Trophoblast cell (in vitro differentiated cells and primary cell): Measurements from ENCODE around the gene SHROOM3.
"Not testable (repeated sequence)": the region's sequence is repeated elsewhere in the genome, so short reads cannot be mapped to it uniquely, and the experiment has no call there.

Experiments
- DNase-seq, 2 donors: peaks; one replicate each; pipeline ENCODE4 v3.0.0-alpha.2; 2016
- H2AFZ ChIP-seq: 2 replicates; pipeline ENCODE4 v1.6.1; 2013; ENCODE audit warnings: low read length, moderate library complexity, mild to moderate bottlenecking; ENCODE audit not compliant: insufficient read depth, poor library complexity
- H2AK5ac ChIP-seq: 2 replicates; pipeline ENCODE4 v1.6.1; 2013; ENCODE audit warnings: mild to moderate bottlenecking, low read length
- H2BK120ac ChIP-seq: 2 replicates; pipeline ENCODE4 v1.6.1; 2013; ENCODE audit warnings: low read length, mild to moderate bottlenecking, moderate library complexity; ENCODE audit not compliant: insufficient read depth, poor library complexity
- H2BK12ac ChIP-seq: 2 replicates; pipeline ENCODE4 v1.6.1; 2013; ENCODE audit warnings: mild to moderate bottlenecking, low read length, moderate library complexity
- H2BK5ac ChIP-seq: 2 replicates; pipeline ENCODE4 v1.6.1; 2013; ENCODE audit warnings: low read length, low read depth, moderate library complexity, mild to moderate bottlenecking; ENCODE audit not compliant: poor library complexity
- H3K14ac ChIP-seq: 2 replicates; pipeline ENCODE4 v1.6.1; 2013; ENCODE audit warnings: mild to moderate bottlenecking, low read length
- H3K18ac ChIP-seq: 2 replicates; pipeline ENCODE4 v1.6.1; 2013; ENCODE audit warnings: mild to moderate bottlenecking, low read length
- H3K23ac ChIP-seq: 2 replicates; pipeline ENCODE4 v1.6.1; 2013; ENCODE audit warnings: low read length
- H3K27ac ChIP-seq: 2 replicates; pipeline ENCODE4 v1.5.1; 2013; ENCODE audit warnings: low read depth, mild to moderate bottlenecking, inconsistent platforms, low read length, moderate library complexity
- H3K27me3 ChIP-seq: 2 replicates; pipeline ENCODE4 v1.6.1; 2013; ENCODE audit warnings: inconsistent platforms, mild to moderate bottlenecking, low read length, moderate library complexity; ENCODE audit not compliant: insufficient read depth
- H3K36me3 ChIP-seq, 2 experiments: 1 replicate in 1 of 2; 2 replicates in 1 of 2; pipeline ENCODE4 v1.6.1; 2013; ENCODE audit warnings: low read length in 2 of 2, mild to moderate bottlenecking in 2 of 2, moderate library complexity in 1 of 2; ENCODE audit not compliant: insufficient read depth in 2 of 2, control insufficient read depth in 1 of 2
- H3K4ac ChIP-seq: 2 replicates; pipeline ENCODE4 v1.6.1; 2013; ENCODE audit warnings: low read depth, mild to moderate bottlenecking, low read length, moderate library complexity
- H3K4me1 ChIP-seq, 2 experiments: 1 replicate in 1 of 2; 2 replicates in 1 of 2; pipeline ENCODE4 v1.6.1; 2013; ENCODE audit warnings: low read length in 2 of 2, mild to moderate bottlenecking in 2 of 2, moderate library complexity in 1 of 2; ENCODE audit not compliant: insufficient read depth in 2 of 2, control insufficient read depth in 1 of 2
- H3K4me2 ChIP-seq: 2 replicates; pipeline ENCODE4 v1.6.1; 2013; ENCODE audit warnings: inconsistent platforms, mild to moderate bottlenecking, low read length, moderate library complexity
- H3K4me3 ChIP-seq: 2 replicates; pipeline ENCODE4 v1.5.1; 2013; ENCODE audit warnings: mild to moderate bottlenecking, low read depth, low read length, inconsistent platforms
- H3K79me1 ChIP-seq: one replicate; pipeline ENCODE4 v1.6.1; 2013; ENCODE audit warnings: low read length
- H3K79me2 ChIP-seq: 2 replicates; pipeline ENCODE4 v1.6.1; 2013; ENCODE audit warnings: low read length, mild to moderate bottlenecking; ENCODE audit not compliant: control insufficient read depth, insufficient read depth, poor library complexity
- H3K9ac ChIP-seq: 2 replicates; pipeline ENCODE4 v1.6.1; 2013; ENCODE audit warnings: mild to moderate bottlenecking, low read length
- H3K9me3 ChIP-seq: 2 replicates; pipeline ENCODE4 v1.6.1; 2013; ENCODE audit warnings: low read depth, mild to moderate bottlenecking, control low read depth, inconsistent platforms, low read length; ENCODE audit not compliant: insufficient read depth
- H4K12ac ChIP-seq: 2 replicates; pipeline ENCODE4 v1.6.1; 2013; ENCODE audit warnings: low read depth, mild to moderate bottlenecking, low read length, moderate library complexity
- H4K8ac ChIP-seq: 2 replicates; pipeline ENCODE4 v1.6.1; 2013; ENCODE audit warnings: low read depth, mild to moderate bottlenecking, low read length, moderate library complexity
- H4K91ac ChIP-seq: one replicate; pipeline ENCODE4 v1.6.1; 2013; ENCODE audit warnings: low read depth, mild to moderate bottlenecking, low read length, moderate library complexity
- WGBS: extraction: QIAGEN DNeasy Blood & Tissue Kit; methylation state at CpG from one replicate; pipeline ENCODE4 v1.1.7; 2013; ENCODE audit warnings: missing lambda C conversion rate; ENCODE audit not compliant: insufficient read length, insufficient coverage; ENCODE audit errors: extremely low coverage; 5-methylcytosine and 5-hydroxymethylcytosine counted together

The SHROOM3 gene

DNA sequence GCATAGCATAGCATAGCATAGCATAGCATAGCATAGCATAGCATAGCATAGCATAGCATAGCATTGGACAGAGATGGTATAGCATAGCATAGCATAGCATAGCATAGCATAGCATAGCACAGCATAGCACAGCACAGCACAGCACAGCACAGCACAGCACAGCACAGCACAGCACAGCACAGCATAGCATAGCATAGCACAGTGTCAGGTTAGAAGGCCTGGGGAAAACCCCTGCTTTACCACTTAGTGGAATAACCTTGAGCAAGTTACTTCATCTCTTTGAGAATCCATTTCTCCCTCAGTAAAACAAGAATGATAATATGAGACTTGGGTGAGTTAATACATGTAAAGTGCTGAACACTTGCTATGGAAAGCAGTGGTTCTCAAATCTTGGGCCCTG lies 173.5 kb downstream of the SHROOM3 start:
- not testable (repeated sequence) for H3K23ac ChIP-seq, H2BK12ac ChIP-seq, H4K8ac ChIP-seq, H3K79me2 ChIP-seq, H3K9ac ChIP-seq, H3K27me3 ChIP-seq, H4K12ac ChIP-seq, H3K4me2 ChIP-seq, H3K27ac ChIP-seq, H3K36me3 ChIP-seq, H2AFZ ChIP-seq, H3K79me1 ChIP-seq, H3K4me1 ChIP-seq, H3K9me3 ChIP-seq, H3K18ac ChIP-seq, H3K4ac ChIP-seq, H2BK5ac ChIP-seq, H2BK120ac ChIP-seq, H3K4me3 ChIP-seq, H4K91ac ChIP-seq, H3K14ac ChIP-seq, H2AK5ac ChIP-seq
- peak in 1 of 2 donors; percentile 33 for DNase-seq

DNA sequence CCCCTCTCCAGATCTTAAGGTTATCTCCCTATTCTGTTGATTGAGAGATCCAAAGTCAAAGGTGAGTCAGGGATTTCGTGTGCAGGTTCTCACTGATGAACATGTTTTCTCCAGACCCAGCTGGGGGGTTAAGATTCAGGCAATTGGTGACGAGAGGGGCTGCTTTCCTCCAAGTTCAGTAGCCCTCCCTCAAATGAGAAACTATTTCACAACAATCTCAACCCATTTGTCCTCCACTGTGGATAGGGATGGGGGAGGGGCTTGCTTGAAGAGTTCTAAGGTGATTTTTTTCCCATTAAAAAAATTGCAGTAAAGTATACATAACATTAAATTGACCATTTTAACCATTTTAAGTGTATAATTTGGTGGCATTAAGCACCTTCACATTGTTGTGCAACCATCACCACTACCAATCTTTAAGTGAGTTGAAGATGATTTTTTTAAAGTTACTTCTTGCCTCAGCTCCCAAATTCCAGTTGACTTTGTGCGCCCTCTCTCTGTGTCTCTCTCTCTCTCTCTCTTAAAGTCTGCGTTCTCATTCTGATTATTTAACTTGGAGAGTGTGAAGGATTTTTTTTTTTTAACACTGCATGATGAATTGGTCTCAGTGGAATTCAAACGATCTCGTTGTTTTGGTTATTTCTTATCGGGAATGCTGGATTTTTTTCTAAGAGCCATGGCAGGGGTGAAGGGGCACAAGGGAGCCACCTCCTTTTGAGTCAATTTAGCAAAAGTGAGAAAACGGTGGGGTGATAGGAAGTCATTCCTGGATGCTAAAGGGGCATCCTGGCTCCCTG lies 175.9 kb downstream of the SHROOM3 start:
- H3K4ac ChIP-seq, result no peak overlapping the region
- DNase-seq, result peak in 1 of 2 donors; percentile 55
- H3K4me2 ChIP-seq, result no peak overlapping the region
- H3K14ac ChIP-seq, result no peak overlapping the region
- H2BK120ac ChIP-seq, result no peak overlapping the region
- no peak overlapping the region for H4K91ac ChIP-seq
- H3K79me2 ChIP-seq, result no peaks in the 10 kb centered on the region
- H3K27ac ChIP-seq, result no peak overlapping the region
- H3K4me3 ChIP-seq, result no peak overlapping the region
- no peaks in the 10 kb centered on the region for H3K9me3 ChIP-seq
- no peak overlapping the region for H3K9ac ChIP-seq
- no peak overlapping the region for H4K12ac ChIP-seq
- no peaks in the 10 kb centered on the region for H3K36me3 ChIP-seq
- no peaks in the 10 kb centered on the region for H3K27me3 ChIP-seq
- H3K4me1 ChIP-seq, result peaks cover 0 to 8% of the 10 kb centered on the region in 2 experiments
- H2BK5ac ChIP-seq, result no peak overlapping the region
- peaks cover 1% of the 10 kb centered on the region for H3K79me1 ChIP-seq
- H2AFZ ChIP-seq, result no peak overlapping the region
- H3K23ac ChIP-seq, result no peak overlapping the region
- H4K8ac ChIP-seq, result no peak overlapping the region
- WGBS, result no CpG with 5 or more reads among the region's 8 CpGs
- no peak overlapping the region for H2AK5ac ChIP-seq
- no peak overlapping the region for H2BK12ac ChIP-seq
- H3K18ac ChIP-seq, result no peak overlapping the region

DNA sequence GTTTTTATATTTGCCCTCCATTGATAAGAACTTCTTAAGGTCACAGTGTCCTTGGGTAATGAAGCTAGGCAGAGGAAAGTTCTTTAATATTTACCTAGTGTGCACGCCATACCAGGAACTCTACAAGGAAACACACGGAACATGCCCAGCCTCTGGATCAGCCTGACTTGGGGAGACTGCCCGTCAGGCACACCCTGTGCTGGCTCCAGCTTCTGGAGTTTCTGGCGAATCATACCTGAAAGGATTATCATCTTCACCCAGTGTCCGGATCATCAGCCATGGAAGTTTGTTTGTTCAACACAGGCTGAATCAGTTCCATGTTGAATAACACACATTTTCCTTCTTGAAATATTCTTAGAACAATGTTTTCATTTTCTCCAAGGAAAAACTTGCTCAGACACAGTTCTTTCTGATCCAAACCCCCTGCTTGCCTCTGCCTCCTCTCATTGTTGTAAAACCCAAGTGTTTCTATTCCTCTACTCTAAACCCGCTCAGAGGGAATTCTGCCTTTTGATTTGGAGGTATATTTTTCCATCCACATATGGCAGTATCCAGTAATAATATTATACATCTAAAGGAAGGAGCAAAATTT lies 176.7 kb downstream of the SHROOM3 start:
- H3K4me1 ChIP-seq, result peaks cover 0 to 8% of the 10 kb centered on the region in 2 experiments
- no peak overlapping the region for H2AFZ ChIP-seq
- H3K9me3 ChIP-seq, result no peaks in the 10 kb centered on the region
- no peaks in the 10 kb centered on the region for H3K36me3 ChIP-seq
- no peaks in the 10 kb centered on the region for H3K79me2 ChIP-seq
- H3K27me3 ChIP-seq, result no peaks in the 10 kb centered on the region
- H3K79me1 ChIP-seq, result peaks cover 1% of the 10 kb centered on the region
- no peak overlapping the region for H3K27ac ChIP-seq
- no peak overlapping the region for H4K12ac ChIP-seq
- H3K23ac ChIP-seq, result no peak overlapping the region
- no peak overlapping the region for H4K91ac ChIP-seq
- no peak overlapping the region for H2BK12ac ChIP-seq
- DNase-seq, result no peak
- H3K18ac ChIP-seq, result no peak overlapping the region
- H3K14ac ChIP-seq, result no peak overlapping the region
- no peak overlapping the region for H2BK120ac ChIP-seq
- H3K4me3 ChIP-seq, result no peak overlapping the region
- H3K4me2 ChIP-seq, result no peak overlapping the region
- no peak overlapping the region for H4K8ac ChIP-seq
- no peak overlapping the region for H3K9ac ChIP-seq
- H3K4ac ChIP-seq, result no peak overlapping the region
- no peak overlapping the region for H2BK5ac ChIP-seq
- no peak overlapping the region for H2AK5ac ChIP-seq
- no CpG with 5 or more reads among the region's 6 CpGs for WGBS

DNA sequence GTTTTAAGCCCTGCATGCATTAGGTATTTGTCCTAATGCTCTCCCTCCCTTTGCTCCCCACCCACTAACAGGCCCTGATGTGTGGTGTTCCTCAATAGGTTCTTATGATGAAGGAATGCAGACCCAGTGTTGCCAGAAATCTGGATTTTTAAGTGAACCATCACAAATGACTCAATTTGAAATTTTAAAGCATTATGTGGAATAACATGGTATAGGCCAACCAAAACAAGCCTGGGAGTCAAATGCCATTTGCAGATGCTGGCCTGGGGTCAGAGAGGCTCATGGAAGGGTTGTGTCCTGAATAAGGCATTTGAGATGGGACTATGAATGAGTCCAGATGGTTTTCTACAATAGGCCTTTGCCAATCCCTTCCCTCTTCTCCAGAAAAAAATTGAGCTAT lies 179.6 kb downstream of the SHROOM3 start:
- H4K91ac ChIP-seq, result no peak overlapping the region
- no peaks in the 10 kb centered on the region for H3K36me3 ChIP-seq
- H3K27ac ChIP-seq, result no peak overlapping the region
- H3K79me1 ChIP-seq, result no peaks in the 10 kb centered on the region
- no peak overlapping the region for H2BK120ac ChIP-seq
- H3K9me3 ChIP-seq, result no peaks in the 10 kb centered on the region
- no peak overlapping the region for H2BK5ac ChIP-seq
- H3K4ac ChIP-seq, result no peak overlapping the region
- peaks cover 0 to 3% of the 10 kb centered on the region in 2 experiments for H3K4me1 ChIP-seq
- no peak overlapping the region for H4K12ac ChIP-seq
- no peaks in the 10 kb centered on the region for H3K79me2 ChIP-seq
- H3K14ac ChIP-seq, result no peak overlapping the region
- no peak overlapping the region for H3K9ac ChIP-seq
- H3K4me3 ChIP-seq, result no peak overlapping the region
- H2AFZ ChIP-seq, result no peak overlapping the region
- H2AK5ac ChIP-seq, result no peak overlapping the region
- H4K8ac ChIP-seq, result no peak overlapping the region
- no peaks in the 10 kb centered on the region for H3K27me3 ChIP-seq
- DNase-seq, result no peak
- no peak overlapping the region for H3K4me2 ChIP-seq
- H3K23ac ChIP-seq, result no peak overlapping the region
- H3K18ac ChIP-seq, result no peak overlapping the region
- no peak overlapping the region for H2BK12ac ChIP-seq
